HUES64 (cell line): Measurements from ENCODE around the gene RGS1.

Experiments used
- H3K27ac ChIP-seq: 2 replicates; pipeline ENCODE4 v1.7.0; 2013; ENCODE audit warnings: low read depth, low read length, inconsistent platforms
- H3K27me3 ChIP-seq: 2 replicates; pipeline ENCODE4 v1.6.1; 2013; ENCODE audit warnings: mild to moderate bottlenecking, low read length; ENCODE audit not compliant: insufficient read depth
- H3K36me3 ChIP-seq: 2 replicates; pipeline ENCODE4 v1.6.1; 2013; ENCODE audit warnings: mild to moderate bottlenecking, low read length; ENCODE audit not compliant: insufficient read depth
- H3K4me1 ChIP-seq: 2 replicates; pipeline ENCODE4 v1.6.1; 2013; ENCODE audit warnings: mild to moderate bottlenecking, low read length, moderate library complexity; ENCODE audit not compliant: insufficient read depth
- H3K4me3 ChIP-seq: 2 replicates; pipeline ENCODE4 v1.5.1; 2013; ENCODE audit warnings: mild to moderate bottlenecking, low read length, moderate library complexity
- H3K9ac ChIP-seq: 2 replicates; pipeline ENCODE4 v1.6.1; 2013; ENCODE audit warnings: mild to moderate bottlenecking, low read depth, low read length
- H3K9me3 ChIP-seq: 2 replicates; pipeline ENCODE4 v1.6.1; 2013; ENCODE audit warnings: low read depth, low read length; ENCODE audit not compliant: insufficient read depth
- WGBS: fragments of 150-250, 120-280 bp; methylation state at CpG from one replicate; pipeline ENCODE4 v1.1.7; 2013; ENCODE audit warnings: missing lambda C conversion rate; 5-methylcytosine and 5-hydroxymethylcytosine counted together

Gene RGS1

DNA sequence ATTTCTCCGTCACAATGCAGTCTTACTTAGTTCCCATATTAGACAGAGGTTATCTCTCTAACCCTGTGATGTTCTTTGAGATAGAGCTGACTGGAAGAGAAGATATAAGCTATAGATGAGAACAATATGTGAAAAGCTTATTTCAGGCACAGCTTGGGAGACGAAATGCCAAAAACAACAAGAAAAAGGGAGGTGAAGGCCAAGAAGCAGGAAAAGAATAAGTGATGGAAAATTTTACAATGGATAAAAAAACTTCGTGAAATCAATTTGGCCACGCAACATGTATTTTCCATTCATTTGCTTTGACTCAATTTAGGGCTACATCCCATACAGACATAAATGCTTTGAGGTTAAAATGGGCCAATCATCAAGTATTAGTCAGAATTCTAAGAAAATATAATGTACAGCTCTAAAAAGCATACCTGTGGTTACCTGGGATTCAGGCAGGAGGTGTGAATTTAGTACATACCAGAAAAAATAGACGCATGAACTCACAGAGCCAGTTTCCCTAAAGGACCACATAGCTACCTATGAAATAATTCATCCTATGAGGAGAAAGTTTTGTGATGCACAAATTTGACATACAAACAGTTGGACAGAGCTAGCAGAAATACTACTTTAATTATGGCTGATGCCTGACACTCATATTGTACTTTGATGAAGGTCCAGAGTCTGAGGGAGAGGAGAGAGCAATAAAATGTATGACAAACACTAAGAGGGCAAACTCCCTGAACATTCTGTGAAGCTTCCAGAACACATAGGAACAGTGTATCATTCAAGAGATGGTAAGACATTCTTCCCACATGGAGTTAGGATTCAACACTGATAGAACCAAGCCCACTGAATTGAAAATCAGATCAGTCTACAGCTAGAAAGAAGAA, 12.1 kb downstream of the RGS1 start:
- WGBS = 91% methylated on average over 3 of the region's 5 CpGs
- Histone ChIP-seq H3K9ac (no peak overlapping the region), H3K36me3 (no peaks in the 10 kb centered on the region), H3K4me1 (no peaks in the 10 kb centered on the region), H3K9me3 (no peaks in the 10 kb centered on the region), H3K27ac (no peak overlapping the region), H3K27me3 (no peaks in the 10 kb centered on the region), H3K4me3 (no peak overlapping the region)

DNA sequence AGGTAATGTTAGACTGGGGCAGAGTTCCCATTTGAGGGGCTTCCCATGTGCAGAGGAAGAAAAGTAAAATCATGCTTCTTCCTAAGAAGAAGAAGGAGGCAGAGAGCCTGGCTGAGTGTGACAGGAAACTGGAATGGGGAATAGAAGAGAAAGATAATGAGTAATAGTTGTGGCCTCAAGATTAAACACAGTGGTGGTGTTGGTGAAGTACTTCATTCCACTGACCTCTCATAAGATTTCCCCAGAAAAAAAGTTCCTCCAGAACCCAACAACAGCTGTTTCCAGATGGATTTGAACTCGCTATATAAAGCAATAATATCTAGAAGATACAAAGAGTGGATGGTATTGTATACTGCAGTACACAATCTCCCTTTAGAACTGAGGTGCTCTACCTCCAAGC, 13.0 kb downstream of the RGS1 start:
- Histone ChIP-seq H3K9ac (no peak overlapping the region), H3K27me3 (no peaks in the 10 kb centered on the region), H3K9me3 (no peaks in the 10 kb centered on the region), H3K4me1 (no peaks in the 10 kb centered on the region), H3K36me3 (no peaks in the 10 kb centered on the region), H3K4me3 (no peak overlapping the region), H3K27ac (no peak overlapping the region)
- 100% methylated on average over 1 of the region's 1 CpG for WGBS

DNA sequence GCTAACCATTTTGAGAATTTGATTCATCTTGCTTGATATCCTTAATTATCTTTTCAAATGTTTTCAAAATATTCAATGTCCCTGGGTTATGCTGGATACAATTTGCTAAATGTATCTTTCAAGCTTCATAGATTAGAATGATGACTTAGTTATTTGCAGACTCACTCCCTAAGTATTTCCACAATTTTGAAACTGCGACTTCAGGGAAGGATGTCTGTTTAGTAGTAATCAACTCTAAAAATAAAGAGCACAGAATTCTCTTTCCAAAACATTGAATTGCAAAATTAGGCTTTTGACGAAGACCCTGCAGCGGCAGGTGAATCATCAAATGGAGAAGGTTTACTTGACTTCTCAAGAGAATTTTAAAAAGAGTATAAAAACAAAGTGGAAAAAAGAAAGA, 14.2 kb downstream of the RGS1 start:
- Histone ChIP-seq H3K4me3 (no peak overlapping the region), H3K27ac (no peak overlapping the region), H3K4me1 (no peaks in the 10 kb centered on the region), H3K9me3 (no peaks in the 10 kb centered on the region), H3K9ac (no peak overlapping the region), H3K36me3 (no peaks in the 10 kb centered on the region), H3K27me3 (no peaks in the 10 kb centered on the region)
- WGBS = 85% methylated on average over 2 of the region's 3 CpGs

DNA sequence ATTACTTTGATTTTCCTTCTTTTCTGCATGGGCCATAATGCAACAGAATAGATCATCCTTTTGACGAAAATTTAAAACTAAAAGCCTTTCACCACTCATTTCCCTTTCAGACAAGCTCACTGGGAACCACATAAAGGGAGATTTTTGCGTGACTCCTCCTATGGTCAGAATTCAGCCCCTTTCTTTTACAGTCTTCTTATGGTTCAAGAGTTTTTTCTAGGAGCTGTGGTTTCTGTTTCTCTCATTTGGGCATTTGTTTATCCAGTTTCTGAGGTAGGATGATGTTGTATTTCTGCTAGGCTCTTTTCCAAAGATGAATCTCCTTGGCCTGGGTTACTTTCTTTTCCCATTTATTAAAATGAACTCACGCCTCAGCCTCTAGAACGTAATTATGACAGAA, 16.9 kb downstream of the RGS1 start:
- 80% methylated on average over 4 of the region's 4 CpGs for WGBS
- H3K27ac ChIP-seq = no peak overlapping the region
- H3K4me1 ChIP-seq = no peaks in the 10 kb centered on the region
- no peaks in the 10 kb centered on the region for H3K9me3 ChIP-seq
- no peak overlapping the region for H3K4me3 ChIP-seq
- no peaks in the 10 kb centered on the region for H3K27me3 ChIP-seq
- no peak overlapping the region for H3K9ac ChIP-seq
- H3K36me3 ChIP-seq = no peaks in the 10 kb centered on the region

DNA sequence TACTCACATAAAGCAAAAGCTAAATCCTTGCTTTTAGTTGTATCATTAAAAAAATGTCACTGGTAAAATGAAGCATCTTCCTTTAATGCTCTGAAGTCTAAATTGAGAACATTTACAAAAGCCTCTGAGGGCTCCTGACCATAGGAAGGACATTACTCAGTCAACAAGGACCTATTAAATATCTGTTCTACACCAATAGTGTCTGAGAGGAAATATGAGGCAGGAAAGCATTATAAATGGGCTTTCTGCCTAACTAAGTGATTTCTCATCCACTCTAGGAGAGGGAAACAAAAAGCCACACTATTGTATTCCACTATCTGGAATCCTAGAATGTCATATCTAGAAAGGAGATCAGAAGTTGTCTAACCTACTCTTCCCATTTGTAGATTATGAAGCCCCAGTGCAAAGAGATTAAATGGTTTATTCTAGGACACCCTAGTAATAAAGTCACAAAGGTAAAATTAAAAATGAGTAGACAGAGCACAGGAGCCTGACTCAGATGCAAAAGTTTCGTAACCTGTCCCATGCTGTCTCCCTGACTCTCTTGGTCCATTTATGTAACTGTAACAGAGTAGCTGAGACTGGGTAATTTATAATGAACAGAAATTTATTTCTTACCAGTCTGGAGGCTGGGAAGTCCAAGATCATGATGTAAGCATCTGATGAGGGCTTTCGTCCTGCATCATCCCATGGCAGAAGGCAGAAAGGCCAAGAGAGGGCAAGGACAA, 17.6 kb downstream of the RGS1 start:
- 94% methylated on average over 2 of the region's 2 CpGs for WGBS
- H3K27ac ChIP-seq = no peak overlapping the region
- H3K27me3 ChIP-seq = no peaks in the 10 kb centered on the region
- no peaks in the 10 kb centered on the region for H3K36me3 ChIP-seq
- H3K9me3 ChIP-seq = no peaks in the 10 kb centered on the region
- no peak overlapping the region for H3K4me3 ChIP-seq
- no peaks in the 10 kb centered on the region for H3K4me1 ChIP-seq
- no peak overlapping the region for H3K9ac ChIP-seq

DNA sequence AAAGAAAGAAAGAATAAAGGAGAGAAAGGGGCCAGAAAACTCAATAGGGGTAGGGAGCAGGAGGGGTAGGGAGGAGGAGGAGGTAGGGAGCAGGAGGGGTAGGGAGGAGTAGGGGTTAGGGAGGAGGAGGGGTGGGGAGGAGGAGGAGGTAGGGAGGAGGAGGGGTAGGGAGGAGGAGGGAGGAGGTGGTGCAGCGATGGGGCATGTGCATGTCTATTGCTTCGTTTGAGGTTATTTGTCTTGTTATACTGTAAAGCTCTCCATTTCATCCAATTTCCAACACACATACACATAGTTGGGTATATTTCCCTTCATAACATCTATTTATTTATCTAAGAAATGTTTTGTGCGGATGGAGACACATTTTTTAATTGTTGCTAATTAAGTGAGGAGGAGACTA, 19.7 kb downstream of the RGS1 start:
- no peaks in the 10 kb centered on the region for H3K4me1 ChIP-seq

DNA sequence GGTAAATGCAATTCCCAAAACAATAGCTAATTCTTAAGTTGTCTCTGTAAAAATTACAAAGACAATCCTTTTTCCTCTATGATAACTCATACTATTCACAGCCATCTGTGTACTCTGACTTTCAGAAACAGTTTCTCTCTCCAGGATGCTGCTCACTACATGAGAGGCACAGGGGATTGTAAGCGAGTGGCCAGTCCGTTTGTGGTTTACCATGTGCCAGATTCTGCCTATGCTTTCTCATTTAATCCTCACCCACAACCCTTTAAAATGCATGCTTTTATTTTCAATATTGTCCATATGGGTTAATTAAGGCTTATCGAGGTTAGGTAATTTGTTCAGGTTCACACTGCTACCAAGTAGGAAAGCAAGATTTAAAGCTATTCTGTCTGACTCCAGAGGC, 23.0 kb downstream of the RGS1 start:
- H3K4me3 ChIP-seq = no peak overlapping the region
- H3K9me3 ChIP-seq = no peaks in the 10 kb centered on the region
- no peak overlapping the region for H3K9ac ChIP-seq
- 94% methylated on average over 3 of the region's 3 CpGs for WGBS
- H3K27me3 ChIP-seq = no peaks in the 10 kb centered on the region
- no peak overlapping the region for H3K27ac ChIP-seq
- no peaks in the 10 kb centered on the region for H3K36me3 ChIP-seq
- H3K4me1 ChIP-seq = no peaks in the 10 kb centered on the region

More for the DNA sequence above, 19.7 kb downstream of the RGS1 start:
- no peak overlapping the region for H3K9ac ChIP-seq
- no peak overlapping the region for H3K27ac ChIP-seq
- no peaks in the 10 kb centered on the region for H3K9me3 ChIP-seq
- no peak overlapping the region for H3K4me3 ChIP-seq
- H3K36me3 ChIP-seq = no peaks in the 10 kb centered on the region
- 86% methylated on average over 1 of the region's 3 CpGs for WGBS
- H3K27me3 ChIP-seq = no peaks in the 10 kb centered on the region

DNA sequence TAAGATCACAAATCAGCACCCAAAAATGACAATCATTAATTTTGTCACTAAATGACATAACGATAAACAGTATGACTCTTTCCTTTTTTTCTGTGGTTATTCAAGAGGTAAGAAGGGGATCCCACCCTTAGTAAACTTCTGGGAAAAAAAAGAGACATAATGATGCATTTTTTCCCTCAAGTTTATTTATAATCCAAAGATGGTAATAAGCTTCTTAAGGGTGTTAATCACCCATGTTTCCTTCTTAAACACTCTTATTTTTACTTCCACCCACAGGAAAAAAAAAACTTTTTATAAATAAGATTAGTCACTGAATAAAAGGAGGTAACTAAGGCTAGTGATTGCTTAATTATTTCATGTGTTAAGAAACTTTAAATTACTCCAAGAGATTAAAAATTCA, 24.7 kb downstream of the RGS1 start:
- no peaks in the 10 kb centered on the region for H3K27me3 ChIP-seq
- H3K36me3 ChIP-seq = no peaks in the 10 kb centered on the region
- WGBS = no CpG with 5 or more reads among the region's 1 CpG
- H3K4me1 ChIP-seq = no peaks in the 10 kb centered on the region
- H3K27ac ChIP-seq = no peak overlapping the region
- H3K9ac ChIP-seq = no peak overlapping the region
- H3K4me3 ChIP-seq = no peak overlapping the region
- no peaks in the 10 kb centered on the region for H3K9me3 ChIP-seq

DNA sequence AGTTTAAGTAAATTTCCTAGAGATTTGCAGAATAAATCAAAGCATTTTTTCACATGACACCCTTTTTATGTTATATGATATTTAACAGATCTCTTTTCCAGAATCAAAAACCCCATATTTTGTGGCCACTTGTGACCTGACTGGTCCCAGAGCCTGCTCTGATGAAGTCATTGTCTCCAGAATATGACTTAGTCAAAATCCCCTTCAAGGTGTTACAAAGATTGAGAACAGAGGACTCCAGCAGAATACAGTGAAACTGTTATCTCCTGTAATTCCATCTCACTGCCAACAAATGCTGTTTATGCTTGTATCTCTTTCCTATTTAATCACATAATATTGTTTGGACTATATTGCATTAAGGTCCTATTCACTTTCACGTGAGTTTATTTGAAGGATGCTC, 25.6 kb downstream of the RGS1 start:
- Histone ChIP-seq H3K9me3 (no peaks in the 10 kb centered on the region), H3K27ac (no peak overlapping the region), H3K9ac (no peak overlapping the region), H3K27me3 (no peaks in the 10 kb centered on the region), H3K36me3 (no peaks in the 10 kb centered on the region), H3K4me3 (no peak overlapping the region), H3K4me1 (no peaks in the 10 kb centered on the region)
- no CpG with 5 or more reads among the region's 1 CpG for WGBS

DNA sequence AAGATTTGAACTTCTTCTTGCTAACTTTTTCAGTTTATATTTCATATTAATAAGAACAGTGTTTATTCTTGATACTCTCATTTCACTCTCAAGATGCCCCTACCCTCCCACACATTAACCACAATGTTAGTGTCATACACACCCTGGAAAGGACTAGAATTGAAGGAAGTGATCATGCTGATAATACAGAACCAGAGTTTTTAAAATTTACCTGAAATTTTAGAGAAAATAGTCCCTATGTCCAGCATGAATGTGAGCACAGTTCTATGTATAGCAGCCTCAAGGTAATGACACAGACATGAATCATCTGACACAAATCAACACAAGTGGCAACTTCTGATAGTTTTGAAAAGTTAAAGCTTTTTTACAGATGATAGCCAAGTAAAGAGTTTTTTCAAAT, 26.0 kb downstream of the RGS1 start:
- Histone ChIP-seq H3K36me3 (no peaks in the 10 kb centered on the region), H3K9me3 (no peaks in the 10 kb centered on the region), H3K27ac (no peak overlapping the region), H3K4me1 (no peaks in the 10 kb centered on the region), H3K27me3 (no peaks in the 10 kb centered on the region), H3K9ac (no peak overlapping the region), H3K4me3 (no peak overlapping the region)

DNA sequence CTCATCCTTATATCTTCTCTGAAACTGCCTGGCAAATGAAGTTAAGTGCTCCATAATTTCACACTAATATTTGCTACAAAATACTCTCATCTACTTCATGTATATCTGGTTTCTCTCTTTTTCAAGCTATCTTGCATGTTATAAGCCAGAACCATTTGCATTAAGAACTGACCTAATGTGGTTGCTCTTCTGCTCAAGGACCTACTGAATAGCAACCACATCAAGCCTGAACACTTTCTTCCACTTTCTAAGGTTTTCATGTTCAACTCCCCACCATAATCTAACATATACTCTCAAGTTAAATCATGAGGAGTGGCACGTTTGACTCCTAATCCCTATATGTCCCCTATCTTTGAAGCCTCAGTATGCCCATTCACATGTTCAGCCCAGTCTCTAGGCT, 27.2 kb downstream of the RGS1 start:
- no peak overlapping the region for H3K27ac ChIP-seq
- H3K9ac ChIP-seq = no peak overlapping the region
- no peak overlapping the region for H3K4me3 ChIP-seq
- H3K27me3 ChIP-seq = no peaks in the 10 kb centered on the region
- no peaks in the 10 kb centered on the region for H3K36me3 ChIP-seq
- H3K4me1 ChIP-seq = no peaks in the 10 kb centered on the region
- 88% methylated on average over 1 of the region's 1 CpG for WGBS
- no peaks in the 10 kb centered on the region for H3K9me3 ChIP-seq
